Heart left ventricle (tissue), 16 donors: ENCODE results near the gene DZIP1L. TPM values are rescaled to one million over a fixed set of nuclear protein-coding genes. Genes with fewer than 3 reads are reported as not detected.

Experiments used
- ATAC-seq, 4 donors: fragments of 200-7000 bp; cut with Tn5 transposase; one replicate each; pipeline ENCODE4 v1.9.1; 2020 to 2022; ENCODE audit warnings: moderate library complexity in 4 of 4, mild to moderate bottlenecking in 3 of 4, moderate number of reproducible peaks in 1 of 4
- DNase-seq, 5 donors: peaks; one replicate each; pipeline ENCODE4 v3.0.0-alpha.2; 2020
- H3K27ac ChIP-seq, 12 donors: fragments of 200-600 bp; sonication (generic) in 4 of 12; one replicate each; pipeline versions ENCODE4 v1.5.0 to v1.8.0; 2016 to 2022; ENCODE audit warnings: mild to moderate bottlenecking in 2 of 12
- H3K27me3 ChIP-seq, 9 donors: fragments of 200-600 bp; sonication (generic) in 2 of 9; one replicate each; pipeline versions ENCODE4 v1.5.1 to v1.8.0; 2016 to 2022; ENCODE audit warnings: mild to moderate bottlenecking in 3 of 9
- H3K36me3 ChIP-seq, 9 donors: fragments of 200-600 bp; sonication (generic) in 2 of 9; one replicate each; pipeline versions ENCODE4 v1.5.0 to v1.8.0; 2018 to 2022; ENCODE audit warnings: mild to moderate bottlenecking in 2 of 9
- H3K4me1 ChIP-seq, 12 donors: fragments of 200-600 bp; sonication (generic) in 4 of 12; one replicate each; pipeline versions ENCODE4 v1.5.0 to v1.8.0; 2016 to 2022; ENCODE audit warnings: mild to moderate bottlenecking in 3 of 12
- H3K4me3 ChIP-seq, 12 donors: fragments of 200-600 bp; sonication (generic) in 4 of 12; one replicate each; pipeline versions ENCODE4 v1.5.0 to v1.8.0; 2017 to 2022; ENCODE audit warnings: mild to moderate bottlenecking in 9 of 12, moderate library complexity in 4 of 12
- H3K9me3 ChIP-seq, 12 donors: fragments of 200-600 bp; sonication (generic) in 4 of 12; one replicate each; pipeline versions ENCODE4 v1.5.0 to v1.8.0; 2016 to 2022; ENCODE audit warnings: mild to moderate bottlenecking in 1 of 12
- POLR2A ChIP-seq, 2 donors: fragments of 450-650 bp; IDR thresholded peaks; one replicate each; pipeline ENCODE4 v1.6.1; 2017; ENCODE audit warnings: antibody characterized with exemption in 2 of 2, mild to moderate bottlenecking in 2 of 2, moderate library complexity in 2 of 2
- WGBS, 4 donors: extraction: QIAGEN DNeasy Blood & Tissue Kit in 2 of 4; methylation state at CpG; one replicate each; pipeline versions ENCODE4 v1.1.5 to v1.1.7; 2013 to 2018; 5-methylcytosine and 5-hydroxymethylcytosine counted together
- intact Hi-C, 10 donors: fragments of 100-400 bp; cut with DNase I; formaldehyde crosslinking; loops; one replicate each; pipeline versions ENCODE4 v1.11.1 to v1.14.2; 2022
- polyA plus RNA-seq, 2 donors: library from polyadenylated mRNA; stranded (reverse); fragments of 200-250 nt; gene quantifications; one replicate each; pipeline ENCODE4 v1.2.3, GENCODE V29; 2013
- total RNA-seq, 9 donors: library from RNA; depleted of rRNA in 2 of 9; stranded (reverse); fragments of >200 nt in 2 of 9; fragmentation: NEBNext Ultra II Directional in 3 of 9; extraction: Animal tissue kit (Norgen Biotek cat#: 25700) in 3 of 9; gene quantifications; one replicate each; pipeline versions ENCODE4 v1.1.0 to v1.2.4, GENCODE V29; 2016 to 2023
- TF ChIP-seq, protein P1 (sequence below), 12 donors: fragments of 200-600 bp; sonication (generic) in 4 of 12; IDR thresholded peaks; one replicate each; pipeline versions ENCODE4 v1.5.0 to v1.8.0; 2018 to 2022; ENCODE audit warnings: antibody characterized with exemption in 12 of 12, mild to moderate bottlenecking in 5 of 12
- donor health status: ischemic (EF 13 %, LVEDD 7.1; RV severe dilation, severe dysfunction).
- donor health status: healthy with polysubstance abuse.
- donor health status: DM: no; HTN: yes; CAD: no.
- donor health status: DM: no; HTN: no; CAD: no.
- donor health status: ischemic (EF 25% LVEDD 6.9; RV normal size, moderate dysfunction).
- donor health status: ischemic (EF 25% LVEDD 5.7; RV mildly dilated, moderate dysfunction).
- donor health status: healthy.
- donor health status: DM: yes; HTN: yes; CAD: no.
- donor health status: ischemic (EF 35%, LVEDD 5.7; RV mildly dilated, moderate dysfunction).
- donor health status: nonischemic (EF 11% LVEDD 7.7; RV severe dilation, severe dysfunction).
- donor health status: DM: yes; HTN: yes; CAD: no.
- donor health status: PGD.
- donor health status: ischemic (EF 29% LVEDD 5.4; RV normal size, mild dysfunction).
- donor health status: nonischemic (EF 23%, LVEDD 6.1; RV moderate dilation, normal function).

The DZIP1L gene
- total and polyA plus RNA-seq, 11 donors: 1.6 to 7.6 (median 3.6) TPM

- DNase-seq (no peak), ATAC-seq (no peak)
- no peak for TF ChIP-seq POLR2A (IDR thresholded peaks at IDR 0.05)
- TF ChIP-seq, protein P1, sequence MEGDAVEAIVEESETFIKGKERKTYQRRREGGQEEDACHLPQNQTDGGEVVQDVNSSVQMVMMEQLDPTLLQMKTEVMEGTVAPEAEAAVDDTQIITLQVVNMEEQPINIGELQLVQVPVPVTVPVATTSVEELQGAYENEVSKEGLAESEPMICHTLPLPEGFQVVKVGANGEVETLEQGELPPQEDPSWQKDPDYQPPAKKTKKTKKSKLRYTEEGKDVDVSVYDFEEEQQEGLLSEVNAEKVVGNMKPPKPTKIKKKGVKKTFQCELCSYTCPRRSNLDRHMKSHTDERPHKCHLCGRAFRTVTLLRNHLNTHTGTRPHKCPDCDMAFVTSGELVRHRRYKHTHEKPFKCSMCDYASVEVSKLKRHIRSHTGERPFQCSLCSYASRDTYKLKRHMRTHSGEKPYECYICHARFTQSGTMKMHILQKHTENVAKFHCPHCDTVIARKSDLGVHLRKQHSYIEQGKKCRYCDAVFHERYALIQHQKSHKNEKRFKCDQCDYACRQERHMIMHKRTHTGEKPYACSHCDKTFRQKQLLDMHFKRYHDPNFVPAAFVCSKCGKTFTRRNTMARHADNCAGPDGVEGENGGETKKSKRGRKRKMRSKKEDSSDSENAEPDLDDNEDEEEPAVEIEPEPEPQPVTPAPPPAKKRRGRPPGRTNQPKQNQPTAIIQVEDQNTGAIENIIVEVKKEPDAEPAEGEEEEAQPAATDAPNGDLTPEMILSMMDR (IDR thresholded peaks at IDR 0.05): no peak
- no peaks in the 10 kb centered on the region for H3K9me3 ChIP-seq
- H3K27me3 ChIP-seq: no peaks in the 10 kb centered on the region
- 83 to 100% (median 95%) methylated on average over 4 of the region's 4 CpGs for WGBS, 4 donors
- H3K27ac ChIP-seq: no peak overlapping the region
- H3K36me3 ChIP-seq: no peaks in the 10 kb centered on the region
- no peak overlapping the region for H3K4me3 ChIP-seq
- intact Hi-C loops: no loop called here
- peaks cover 0 to 2% (median 0%) of the 10 kb centered on the region in 12 donors for H3K4me1 ChIP-seq
These were observed 76.5 kb downstream of the DZIP1L start for GRCh38 chr3:138038725-138039462.

- H3K4me3 ChIP-seq: no peak overlapping the region
- H3K36me3 ChIP-seq: no peaks in the 10 kb centered on the region
- H3K27ac ChIP-seq: no peak overlapping the region
- DNase-seq: no peak
- no peaks in the 10 kb centered on the region for H3K9me3 ChIP-seq
- TF ChIP-seq POLR2A (IDR thresholded peaks at IDR 0.05): no peak
- TF ChIP-seq, protein P1 (IDR thresholded peaks at IDR 0.05): no peak
- no peak for ATAC-seq
- no peaks in the 10 kb centered on the region for H3K27me3 ChIP-seq
- intact Hi-C loops: no loop called here
- no peaks in the 10 kb centered on the region for H3K4me1 ChIP-seq
- 78 to 94% (median 87%) methylated on average over 3 of the region's 3 CpGs for WGBS, 4 donors
These were observed 78.8 kb downstream of the DZIP1L start for GRCh38 chr3:138036572-138036971.

- intact Hi-C loops: no loop called here
- WGBS, 4 donors: 85 to 97% (median 87%) methylated on average over 1 of the region's 1 CpG
- no peak for TF ChIP-seq POLR2A (IDR thresholded peaks at IDR 0.05)
- TF ChIP-seq, protein P1 (IDR thresholded peaks at IDR 0.05): no peak
- no peaks in the 10 kb centered on the region for H3K27me3 ChIP-seq
- ATAC-seq (no peak), DNase-seq (no peak)
- H3K4me3 ChIP-seq: no peak overlapping the region
- H3K4me1 ChIP-seq: no peaks in the 10 kb centered on the region
- H3K9me3 ChIP-seq: no peaks in the 10 kb centered on the region
- no peak overlapping the region for H3K27ac ChIP-seq
- peaks cover 0 to 4% (median 0%) of the 10 kb centered on the region in 9 donors for H3K36me3 ChIP-seq
These were observed 80.5 kb downstream of the DZIP1L start for GRCh38 chr3:138034918-138035317.

DNA sequence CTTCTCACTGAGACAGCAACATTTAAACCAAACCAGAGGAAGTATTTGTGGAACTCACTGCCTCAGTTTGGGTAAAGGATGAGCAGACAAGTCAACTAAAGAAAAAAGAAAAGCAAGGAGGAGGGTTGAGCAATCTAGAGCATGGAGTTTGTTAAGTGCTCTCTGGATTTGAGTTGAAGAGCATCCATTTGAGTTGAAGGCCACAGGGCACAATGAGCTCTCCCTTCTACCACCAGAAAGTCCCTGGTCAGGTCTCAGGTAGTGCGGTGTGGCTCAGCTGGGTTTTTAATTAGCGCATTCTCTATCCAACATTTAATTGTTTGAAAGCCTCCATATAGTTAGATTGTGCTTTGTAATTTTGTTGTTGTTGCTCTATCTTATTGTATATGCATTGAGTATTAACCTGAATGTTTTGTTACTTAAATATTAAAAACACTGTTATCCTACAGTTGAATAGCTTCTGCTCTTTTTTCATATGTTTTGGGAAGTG is 82.2 kb downstream of the DZIP1L start:
- H3K4me1 ChIP-seq: no peaks in the 10 kb centered on the region
- intact Hi-C loops: no loop called here
- no peak overlapping the region for H3K27ac ChIP-seq
- WGBS, 4 donors: 95 to 99% (median 97%) methylated on average over 2 of the region's 2 CpGs
- H3K27me3 ChIP-seq: no peaks in the 10 kb centered on the region
- DNase-seq: no peak
- no peak for ATAC-seq
- no peak for TF ChIP-seq POLR2A (IDR thresholded peaks at IDR 0.05)
- TF ChIP-seq, protein P1 (IDR thresholded peaks at IDR 0.05): no peak
- no peaks in the 10 kb centered on the region for H3K9me3 ChIP-seq
- H3K4me3 ChIP-seq: no peak overlapping the region
- H3K36me3 ChIP-seq: peaks cover 0 to 4% (median 0%) of the 10 kb centered on the region in 9 donors
